ENCODE data around the gene CYBRD1.
"Not testable (repeated sequence)": the region's sequence is repeated elsewhere in the genome, so short reads cannot be mapped to it uniquely, and the experiment has no call there.

Gene CYBRD1

GRCh38 chr2:171516793-171517192 lies 5.5 kb upstream of the CYBRD1 start:
- no peak for DNase-seq

GRCh38 chr2:171520471-171520870 lies 1.8 kb upstream of the CYBRD1 start:
- DNase-seq = no peak

DNA sequence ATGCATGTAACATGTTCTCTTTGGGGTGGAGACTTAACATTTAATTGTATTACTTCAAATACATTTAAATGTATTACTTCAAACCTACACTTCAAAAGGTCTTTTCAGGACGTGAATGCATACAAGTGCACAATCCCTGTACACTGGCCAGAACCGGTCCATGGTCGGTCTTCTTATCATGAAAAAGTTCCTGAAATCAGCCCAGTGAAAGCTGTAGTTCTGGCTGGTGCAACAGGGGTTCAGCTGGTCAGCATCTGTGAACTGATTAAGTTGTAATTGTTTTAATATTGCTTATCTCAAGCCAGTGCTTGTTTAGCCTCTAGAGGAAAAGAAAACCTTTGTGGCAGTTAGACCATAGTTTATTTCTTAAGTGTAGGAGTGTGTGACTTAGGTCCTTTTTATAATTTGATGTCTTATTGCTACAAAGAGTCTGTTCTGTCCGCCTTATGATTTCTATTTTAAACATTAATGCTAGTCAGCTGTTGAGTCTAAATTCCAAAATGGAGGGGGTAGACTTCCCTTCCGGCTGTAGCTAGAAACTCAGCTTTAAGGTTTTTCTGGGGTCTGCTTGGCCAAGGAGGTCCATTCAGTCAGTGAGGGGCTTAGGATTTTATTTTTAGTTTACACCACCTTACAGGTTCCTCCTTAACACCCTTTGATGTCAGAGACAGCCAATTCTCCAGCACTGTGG lies 768 bp upstream of the CYBRD1 start:
- peak; percentile 33 for DNase-seq

DNA sequence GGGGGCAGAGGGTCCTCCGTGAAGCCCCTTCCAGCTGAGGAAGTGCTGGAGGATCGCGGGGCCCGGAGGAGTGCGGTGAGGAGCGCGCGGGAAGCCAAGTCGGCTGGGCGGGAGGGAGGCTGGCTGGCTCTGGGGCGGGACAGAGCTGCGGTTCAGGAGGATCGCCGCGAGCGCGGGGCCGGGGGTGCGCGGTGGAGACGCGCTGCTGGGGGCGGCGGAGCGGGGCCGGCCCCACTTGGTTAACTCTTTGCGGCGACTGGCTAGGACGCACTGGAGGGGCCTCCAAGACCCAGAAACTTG lies 464 bp downstream of the CYBRD1 start:
- peak; percentile 42 for DNase-seq

- DNase-seq = peak; percentile 87
Observed at GRCh38 chr2:171523088-171524017, 1.1 kb downstream of the CYBRD1 start.

DNA sequence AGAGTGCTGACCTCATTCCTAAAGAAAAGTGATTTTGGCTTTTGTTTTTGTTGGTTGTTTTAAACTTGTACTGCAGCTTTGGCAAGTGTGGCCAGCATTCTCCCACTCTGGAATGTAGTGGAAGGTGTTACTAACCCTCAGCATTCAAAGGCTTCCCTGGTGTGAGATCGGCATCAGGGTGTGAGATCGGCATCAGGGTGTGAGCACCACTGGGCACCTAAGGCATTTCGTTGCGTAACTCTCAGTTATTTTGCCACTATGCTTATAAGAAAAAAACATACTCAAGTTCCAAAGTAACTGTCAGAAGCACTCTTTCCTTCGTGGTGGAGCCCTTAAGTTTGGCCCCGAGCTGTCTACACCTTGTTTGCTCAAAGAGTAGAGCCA lies 1.7 kb downstream of the CYBRD1 start:
- no peak for DNase-seq

DNA sequence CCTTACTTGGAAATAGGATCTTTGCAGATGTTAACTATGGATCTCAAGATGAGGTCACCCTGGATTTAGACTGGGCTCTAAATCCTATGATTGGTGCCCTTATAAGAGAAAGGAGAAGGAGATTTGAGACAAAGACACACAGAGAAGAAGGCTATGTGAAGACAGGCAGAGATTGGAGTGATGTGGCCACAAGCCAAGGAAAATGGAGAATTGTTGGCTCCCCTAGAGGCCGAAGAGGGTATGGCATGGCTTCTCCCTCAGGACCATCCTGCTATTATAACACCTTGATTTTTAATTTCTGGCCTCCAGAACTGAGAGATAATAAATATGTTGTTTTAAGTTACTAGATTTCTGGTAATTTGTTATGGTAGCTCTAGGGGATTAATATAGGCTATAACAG lies 7.6 kb downstream of the CYBRD1 start:
- DNase-seq = no peak

GRCh38 chr2:171530378-171530777 lies 8.1 kb downstream of the CYBRD1 start:
- no peak for DNase-seq

DNA sequence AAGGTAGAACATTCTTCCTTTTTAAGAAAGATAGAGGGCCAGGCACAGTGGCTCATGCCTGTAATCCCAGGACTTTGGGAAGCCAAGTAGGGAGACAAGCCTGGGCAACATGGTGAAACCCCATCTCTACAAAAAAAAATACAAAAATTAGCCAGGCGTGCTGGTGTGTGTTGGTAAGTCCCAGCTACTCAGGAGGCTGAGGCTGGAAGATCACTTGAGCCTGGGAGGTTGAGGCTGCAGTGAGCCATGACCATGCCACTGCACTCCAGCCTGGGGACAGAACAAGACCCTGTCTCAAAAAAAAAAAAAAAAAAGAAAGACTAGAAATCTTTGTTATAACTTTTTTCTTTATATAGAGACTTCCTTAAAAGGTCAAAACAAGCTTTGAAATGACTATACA lies 8.6 kb downstream of the CYBRD1 start:
- not testable (repeated sequence) for DNase-seq

DNA sequence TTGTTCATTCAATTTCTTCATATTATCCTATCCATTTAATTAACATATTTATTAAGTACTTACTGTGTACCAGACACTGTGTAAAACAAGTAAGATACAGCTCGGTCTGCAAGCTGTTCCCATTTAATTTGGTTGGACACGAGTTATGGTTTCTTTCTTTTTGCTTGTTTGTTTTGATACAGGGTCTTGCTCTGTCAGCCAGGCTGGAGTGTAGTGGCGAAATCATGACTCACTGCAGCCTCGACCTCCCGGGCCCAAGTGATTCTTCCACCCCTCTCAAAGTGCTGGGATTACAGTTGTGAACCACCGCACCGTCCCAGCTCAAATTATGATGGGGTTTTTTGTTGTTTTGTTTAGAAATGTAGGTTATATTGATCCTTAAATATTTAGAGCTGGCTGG lies 9.0 kb downstream of the CYBRD1 start:
- no peak for DNase-seq

DNA sequence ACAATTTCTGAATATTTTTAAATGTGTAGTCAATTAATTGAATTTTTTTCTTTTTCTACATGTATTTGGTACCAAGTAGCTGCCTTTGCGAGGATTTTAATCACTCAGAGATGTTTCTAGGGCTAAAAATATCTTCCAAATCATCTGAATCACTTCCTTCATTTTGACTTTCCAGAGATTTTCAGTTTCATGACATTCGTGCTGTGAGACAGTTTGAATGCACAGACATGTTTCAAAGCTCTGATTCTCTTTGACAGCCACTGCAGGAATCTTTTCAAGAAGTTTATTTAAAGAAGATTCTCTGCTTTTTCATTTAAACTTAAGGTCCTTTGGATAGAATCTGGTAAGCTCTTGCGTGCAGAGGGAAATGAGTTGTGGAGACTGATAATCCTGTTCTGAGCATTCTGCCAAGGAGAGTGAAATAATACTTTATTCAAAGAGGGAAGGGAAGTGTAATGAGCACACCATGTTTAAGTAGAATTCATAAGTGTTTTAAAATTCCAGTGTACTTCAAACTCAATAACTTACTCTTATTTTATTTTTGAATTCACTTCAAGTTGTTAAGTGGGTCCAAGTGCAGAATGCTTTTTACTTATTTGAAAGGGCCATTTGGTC lies 9.7 kb downstream of the CYBRD1 start:
- no peak for DNase-seq

DNA sequence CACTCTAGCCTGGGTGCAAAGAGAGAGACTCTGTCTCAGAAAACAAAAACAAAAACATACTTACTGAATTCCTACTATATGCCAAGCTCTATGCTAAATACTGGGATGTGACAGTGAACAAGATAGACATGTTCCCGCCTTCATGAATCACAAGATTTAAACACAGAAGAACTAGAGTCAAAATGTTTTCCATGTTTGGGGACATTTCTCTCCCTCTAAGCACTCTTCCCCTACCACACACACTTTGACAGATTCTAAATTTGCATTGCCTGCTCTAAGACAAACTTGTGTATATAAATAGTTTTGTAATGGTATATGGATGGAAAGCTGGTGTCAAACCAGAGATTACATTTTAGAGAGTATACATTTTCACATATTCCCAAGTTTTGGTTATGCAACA lies 11.1 kb downstream of the CYBRD1 start:
- no peak for DNase-seq

GRCh38 chr2:171535528-171535927 lies 13.3 kb downstream of the CYBRD1 start:
- DNase-seq = not testable (repeated sequence)

GRCh38 chr2:171540437-171540836 lies 18.2 kb downstream of the CYBRD1 start:
- DNase-seq = no peak

DNA sequence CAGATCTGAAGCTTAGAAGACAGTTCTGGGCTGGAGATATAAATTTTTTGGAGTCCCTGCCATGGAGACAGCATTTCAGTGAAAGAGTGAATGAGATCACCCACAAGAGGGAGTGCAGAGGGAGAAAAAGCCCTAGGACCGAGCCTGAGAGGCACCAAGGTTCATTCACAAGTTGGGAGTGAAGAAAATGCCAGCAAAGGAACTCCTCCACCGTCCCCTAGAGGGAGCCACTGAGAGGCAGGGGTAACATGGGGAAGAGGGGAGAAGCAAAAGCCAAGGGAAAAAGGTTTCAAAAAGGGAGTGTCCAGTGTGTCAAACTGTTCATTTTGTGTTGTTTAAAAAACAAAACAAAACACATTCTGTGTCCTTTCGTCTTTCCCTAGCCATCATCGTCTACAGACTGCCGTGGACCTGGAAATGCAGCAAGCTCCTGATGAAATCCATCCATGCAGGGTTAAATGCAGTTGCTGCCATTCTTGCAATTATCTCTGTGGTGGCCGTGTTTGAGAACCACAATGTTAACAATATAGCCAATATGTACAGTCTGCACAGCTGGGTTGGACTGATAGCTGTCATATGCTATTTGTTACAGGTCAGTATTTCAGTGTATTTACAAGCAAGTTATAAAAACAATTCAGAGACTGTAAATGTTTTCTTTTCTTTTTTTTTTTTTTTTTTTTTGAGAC lies 19.1 kb downstream of the CYBRD1 start:
- DNase-seq = no peak

DNA sequence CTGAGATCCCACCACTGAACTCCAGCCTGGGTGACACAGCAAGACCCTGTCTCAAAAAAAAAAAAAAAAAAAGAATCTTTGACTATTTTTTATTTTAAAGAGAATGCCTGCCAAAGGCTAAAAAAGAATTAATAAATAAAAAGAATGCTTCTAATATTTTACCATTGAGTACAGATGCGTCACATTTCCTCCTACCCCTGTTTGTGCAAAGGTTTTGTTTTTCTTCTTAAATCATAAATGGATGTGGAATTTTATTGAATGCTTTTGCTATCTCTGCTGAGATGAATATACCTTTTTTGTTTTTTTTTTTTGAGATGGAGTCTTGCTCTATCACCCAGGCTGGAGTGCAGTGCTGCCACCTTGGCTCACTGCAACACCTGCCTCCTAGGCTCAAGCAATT lies 22.8 kb downstream of the CYBRD1 start:
- DNase-seq = no peak

- DNase-seq = no peak
Observed at GRCh38 chr2:171547256-171547655, 25.0 kb downstream of the CYBRD1 start.

DNA sequence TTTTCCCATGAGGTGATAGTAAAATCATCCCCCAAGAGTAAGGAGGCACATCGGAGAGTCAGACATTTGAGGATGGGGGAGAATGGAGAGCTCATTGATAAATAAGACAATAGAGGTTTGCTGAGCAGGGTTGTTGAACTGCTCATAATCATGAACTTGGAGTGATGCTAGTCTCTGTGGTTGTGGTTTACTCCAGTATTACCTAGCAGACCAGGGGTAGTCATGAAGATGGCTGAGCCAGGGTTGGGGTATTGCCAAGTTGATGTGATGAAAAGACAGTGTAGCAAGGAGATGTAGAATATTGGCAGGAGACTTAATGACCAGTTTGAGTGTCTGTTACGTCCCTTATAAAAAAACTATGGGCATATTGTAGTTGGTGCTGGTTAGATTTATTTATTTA lies 25.4 kb downstream of the CYBRD1 start:
- DNase-seq = no peak

GRCh38 chr2:171550613-171551012 lies 28.3 kb downstream of the CYBRD1 start:
- DNase-seq = no peak

GRCh38 chr2:171551836-171552235 lies 29.6 kb downstream of the CYBRD1 start:
- no peak for DNase-seq

DNA sequence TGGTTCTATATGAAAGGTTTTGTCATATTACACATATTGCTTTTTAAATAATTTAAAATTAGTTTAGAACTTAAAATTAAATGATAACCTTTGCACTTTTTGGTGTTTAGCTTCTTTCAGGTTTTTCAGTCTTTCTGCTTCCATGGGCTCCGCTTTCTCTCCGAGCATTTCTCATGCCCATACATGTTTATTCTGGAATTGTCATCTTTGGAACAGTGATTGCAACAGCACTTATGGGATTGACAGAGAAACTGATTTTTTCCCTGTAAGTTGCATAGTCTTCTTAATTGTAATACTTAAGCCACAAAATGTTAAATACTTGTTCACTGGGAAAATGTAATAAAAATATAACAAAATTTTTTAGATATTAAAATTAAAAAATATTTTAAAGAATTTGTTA lies 31.0 kb downstream of the CYBRD1 start:
- no peak for DNase-seq

DNA sequence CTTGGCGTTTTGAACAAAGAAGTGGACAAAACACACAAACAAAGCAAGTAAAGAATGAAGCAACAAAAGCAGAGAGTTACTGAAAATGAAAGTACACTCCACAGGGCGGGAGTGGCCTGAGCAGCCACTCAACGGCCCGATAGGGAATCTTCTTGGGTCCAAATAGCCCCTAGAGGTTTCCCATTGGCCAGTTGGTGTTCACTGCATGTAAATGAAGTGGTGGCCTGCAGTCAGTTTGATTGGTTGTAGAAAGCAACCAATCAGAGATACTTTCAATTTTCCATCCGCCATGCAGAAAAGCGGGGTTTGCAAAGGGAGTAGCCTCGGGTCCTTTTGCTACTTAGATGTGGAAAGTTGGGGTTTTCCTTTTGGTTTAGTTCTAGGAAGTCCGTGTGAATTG lies 31.6 kb downstream of the CYBRD1 start:
- DNase-seq = peak; percentile 45

GRCh38 chr2:171554991-171555615 lies 32.8 kb downstream of the CYBRD1 start:
- DNase-seq = no peak

Data from midbrain (tissue), 1 donor.